IMR-90 (cell line): ENCODE results near the gene SLC4A3. TPM values are rescaled to one million over a fixed set of nuclear protein-coding genes. Genes with fewer than 3 reads are reported as not detected.

Experiments used
- CEBPB ChIP-seq: IDR thresholded peaks from 2 replicates; pipeline ENCODE4 v1.6.1; 2012; ENCODE audit warnings: low read depth, low read length, improper control_type of control experiment
- CTCF ChIP-seq: conservative IDR thresholded peaks from 2 replicates; pipeline ENCODE4 v1.5.1; 2012; ENCODE audit warnings: mild to moderate bottlenecking, low read depth, low read length, improper control_type of control experiment
- polyA plus RNA-seq, 3 experiments: library from polyadenylated mRNA; depleted of rRNA; stranded (reverse); fragments of >200 nt; gene quantifications; 2 replicates each; pipeline ENCODE4 v1.2.3, GENCODE V29; 2012; ENCODE audit warnings: low replicate concordance in 1 of 3
- total RNA-seq: library from RNA; depleted of rRNA; stranded (reverse); fragments of >200 nt; gene quantifications from 2 replicates; pipeline ENCODE4 v1.2.3, GENCODE V29; 2012

The SLC4A3 gene
- total and polyA plus RNA-seq, 2 of the 4 experiments (the other 2 are of a cell fraction), result 0.90 to 6.1 TPM

GRCh38 chr2:219636144-219636915 lies 8.9 kb downstream of the SLC4A3 start (continued):
- TF ChIP-seq CTCF (no peak), CEBPB (no peak)
